Body of pancreas (tissue), 4 donors: Measurements from ENCODE around the gene CASR. TPM values are rescaled to one million over a fixed set of nuclear protein-coding genes. Genes with fewer than 3 reads are reported as not detected.
A peak's percentile ranks its signal among the peaks of the same experiment; 100 is the strongest.

Experiments used
- ATAC-seq: fragments of 150-250 bp; one replicate; pipeline ENCODE4 v1.9.1; 2016
- DNase-seq, 4 donors: peaks; one replicate each; pipeline ENCODE4 v3.0.0-alpha.2; 2019
- H3K27ac ChIP-seq, 4 donors: fragments of 200-600 bp; sonication (generic); 1 replicate in 3 of 4; 2 replicates in 1 of 4; pipeline versions ENCODE4 v1.5.1 to v1.6.1; 2016 to 2019; ENCODE audit warnings: mild to moderate bottlenecking in 1 of 4, mixed read lengths in 1 of 4, moderate library complexity in 1 of 4
- H3K27me3 ChIP-seq, 2 donors: fragments of 200-600 bp; sonication (generic); one replicate each; pipeline ENCODE4 v1.6.0; 2016; ENCODE audit warnings: mild to moderate bottlenecking in 1 of 2
- H3K36me3 ChIP-seq, 2 donors: fragments of 200-600 bp; sonication (generic); replicated peaks in 1 of 2; 2 replicates each; pipeline ENCODE4 v1.5.1; 2016; ENCODE audit warnings: low read depth in 2 of 2; ENCODE audit not compliant: insufficient read depth in 1 of 2
- H3K4me1 ChIP-seq: fragments of 200-600 bp; sonication (generic); one replicate; pipeline ENCODE4 v1.6.0; 2016
- H3K4me3 ChIP-seq, 2 donors: fragments of 200-600 bp; sonication (generic); 1 replicate in 1 of 2; 2 replicates in 1 of 2; pipeline ENCODE4 v1.5.1; 2016 to 2019
- H3K9me3 ChIP-seq, 3 donors: fragments of 200-600 bp; sonication (generic); 1 replicate in 2 of 3; 2 replicates in 1 of 3; pipeline ENCODE4 v1.5.1; 2016
- POLR2A ChIP-seq, 3 donors: fragments of 450-650 bp; IDR thresholded peaks; one replicate each; pipeline ENCODE4 v1.6.1; 2016; ENCODE audit warnings: antibody characterized with exemption in 3 of 3, mild to moderate bottlenecking in 2 of 3
- WGBS, 2 donors: methylation state at CpG; one replicate each; pipeline ENCODE4 v1.1.5; 2017; 5-methylcytosine and 5-hydroxymethylcytosine counted together
- intact Hi-C: fragments of 100-400 bp; cut with DNase I; formaldehyde crosslinking; loops from one replicate; pipeline ENCODE4 v1.15.1; 2023
- total RNA-seq, 2 donors: library from RNA; depleted of rRNA; stranded (reverse); fragments of >200 nt; gene quantifications; one replicate each; pipeline ENCODE4 v1.1.0, GENCODE V29; 2016
- TF ChIP-seq, protein P1 (sequence below), 7 experiments: fragments of 450-650 bp in 4 of 7; fragments of 200-600 bp in 3 of 7; sonication (generic) in 3 of 7; IDR thresholded peaks; one replicate each; pipeline ENCODE4 v1.5.1; 2016 to 2019; ENCODE audit warnings: antibody characterized with exemption in 7 of 7

The CASR gene
- total RNA-seq, 2 donors from 2014 or later = 8.9 to 11.9 TPM

DNA sequence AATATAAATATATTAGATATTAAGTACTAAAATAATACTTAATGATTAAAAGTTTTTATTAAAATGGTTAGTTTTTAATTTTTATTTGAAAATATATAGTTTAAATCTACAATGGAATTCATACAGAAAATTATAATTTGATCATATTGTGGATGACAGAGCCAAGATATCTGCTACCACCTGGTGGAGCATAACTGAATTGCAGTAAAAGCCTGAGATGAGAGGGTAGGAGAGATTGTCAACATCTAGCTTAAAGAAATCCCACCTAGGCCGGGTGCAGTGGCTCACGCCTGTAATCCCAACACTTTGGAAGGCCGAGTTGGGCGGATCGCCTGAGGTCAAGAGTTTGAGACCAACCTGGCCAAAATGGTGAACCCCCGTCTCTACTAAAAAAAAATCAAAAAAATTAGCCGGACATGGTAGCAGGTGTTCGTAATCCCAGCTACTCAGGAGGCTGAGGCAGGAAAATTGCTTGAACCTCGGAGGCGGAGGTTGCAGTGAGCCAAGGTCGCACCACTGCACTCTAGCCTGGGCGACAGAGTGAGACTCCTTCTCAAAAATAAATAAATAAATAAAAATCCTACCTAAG, 116.5 kb downstream of the CASR start:
- WGBS, 2 donors = 49 to 57% methylated on average over 10 to 12 of the region's 12 CpGs
- ATAC-seq (no peak), DNase-seq (peak in 3 of 4 donors; percentile 26 to 44 (median 43))
- Histone ChIP-seq H3K27me3 (no peaks in the 10 kb centered on the region), H3K4me3 (no peak overlapping the region), H3K9me3 (no peaks in the 10 kb centered on the region), H3K27ac (no peak overlapping the region), H3K36me3 (no peaks in the 10 kb centered on the region), H3K4me1 (peaks cover 8% of the 10 kb centered on the region)
- TF ChIP-seq, protein P1, sequence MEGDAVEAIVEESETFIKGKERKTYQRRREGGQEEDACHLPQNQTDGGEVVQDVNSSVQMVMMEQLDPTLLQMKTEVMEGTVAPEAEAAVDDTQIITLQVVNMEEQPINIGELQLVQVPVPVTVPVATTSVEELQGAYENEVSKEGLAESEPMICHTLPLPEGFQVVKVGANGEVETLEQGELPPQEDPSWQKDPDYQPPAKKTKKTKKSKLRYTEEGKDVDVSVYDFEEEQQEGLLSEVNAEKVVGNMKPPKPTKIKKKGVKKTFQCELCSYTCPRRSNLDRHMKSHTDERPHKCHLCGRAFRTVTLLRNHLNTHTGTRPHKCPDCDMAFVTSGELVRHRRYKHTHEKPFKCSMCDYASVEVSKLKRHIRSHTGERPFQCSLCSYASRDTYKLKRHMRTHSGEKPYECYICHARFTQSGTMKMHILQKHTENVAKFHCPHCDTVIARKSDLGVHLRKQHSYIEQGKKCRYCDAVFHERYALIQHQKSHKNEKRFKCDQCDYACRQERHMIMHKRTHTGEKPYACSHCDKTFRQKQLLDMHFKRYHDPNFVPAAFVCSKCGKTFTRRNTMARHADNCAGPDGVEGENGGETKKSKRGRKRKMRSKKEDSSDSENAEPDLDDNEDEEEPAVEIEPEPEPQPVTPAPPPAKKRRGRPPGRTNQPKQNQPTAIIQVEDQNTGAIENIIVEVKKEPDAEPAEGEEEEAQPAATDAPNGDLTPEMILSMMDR (IDR thresholded peaks at IDR 0.05) = peak; percentile 27 to 71 (median 60)
- no peak for TF ChIP-seq POLR2A (IDR thresholded peaks at IDR 0.05)
- intact Hi-C loops = no loop called here

GRCh38 chr3:122301063-122301462, 117.6 kb downstream of the CASR start:
- intact Hi-C loops = no loop called here
- ATAC-seq (no peak), DNase-seq (no peak)
- Histone ChIP-seq H3K36me3 (no peaks in the 10 kb centered on the region), H3K27me3 (no peaks in the 10 kb centered on the region), H3K27ac (no peak overlapping the region), H3K4me1 (peaks cover 13% of the 10 kb centered on the region), H3K4me3 (no peak overlapping the region), H3K9me3 (no peaks in the 10 kb centered on the region)
- TF ChIP-seq POLR2A (IDR thresholded peaks at IDR 0.05) = no peak
- TF ChIP-seq, protein P1 (IDR thresholded peaks at IDR 0.05) = no peak

- H3K27me3 ChIP-seq = no peaks in the 10 kb centered on the region
- H3K4me1 ChIP-seq = peaks cover 31% of the 10 kb centered on the region
- TF ChIP-seq POLR2A (IDR thresholded peaks at IDR 0.05) = no peak
- TF ChIP-seq, protein P1 (IDR thresholded peaks at IDR 0.05) = peak; percentile 10 to 61 (median 38)
- H3K27ac ChIP-seq = peak overlapping the region in 3 of 4 donors; percentile 7 to 63 (median 56)
- no peaks in the 10 kb centered on the region for H3K9me3 ChIP-seq
- ATAC-seq (peak; percentile 80), DNase-seq (peak; percentile 59 to 79 (median 68))
- WGBS, 2 donors = 1 to 12% methylated on average over 3 of the region's 3 CpGs
- intact Hi-C loops = no loop called here
- no peaks in the 10 kb centered on the region for H3K36me3 ChIP-seq
- H3K4me3 ChIP-seq = no peak overlapping the region
Measured at GRCh38 chr3:122305818-122306621, 122.6 kb downstream of the CASR start.

DNA sequence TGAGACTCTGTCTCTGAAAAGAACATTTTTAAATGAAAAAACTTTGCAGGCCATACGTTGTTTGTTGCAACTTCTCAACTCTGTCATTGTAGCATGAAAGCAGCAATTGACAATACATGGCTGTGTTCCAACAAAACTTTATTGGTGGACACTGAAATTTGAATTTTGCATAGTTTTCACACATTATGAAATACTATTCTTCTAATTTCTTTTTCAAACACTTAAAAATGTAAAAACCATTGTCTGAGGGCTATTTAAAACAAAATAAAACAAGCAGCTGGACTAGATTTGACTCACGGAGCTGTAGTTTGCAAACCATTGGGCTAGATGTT, 123.1 kb downstream of the CASR start:
- Histone ChIP-seq H3K4me1 (peaks cover 33% of the 10 kb centered on the region), H3K4me3 (no peak overlapping the region), H3K9me3 (no peaks in the 10 kb centered on the region), H3K27ac (peak overlapping the region in 2 of 4 donors; percentile 7 to 63), H3K36me3 (no peaks in the 10 kb centered on the region), H3K27me3 (no peaks in the 10 kb centered on the region)
- TF ChIP-seq, protein P1 (IDR thresholded peaks at IDR 0.05) = no peak
- no peak for TF ChIP-seq POLR2A (IDR thresholded peaks at IDR 0.05)
- intact Hi-C loops = no loop called here
- DNase-seq = no peak
- no peak for ATAC-seq
- WGBS, 2 donors = 43 to 48% methylated on average over 2 of the region's 2 CpGs
